RKO (cell line): ENCODE data around the gene FES.
A peak's percentile ranks its signal among the peaks of the same experiment; 100 is the strongest.
"Not testable (repeated sequence)": the region's sequence is repeated elsewhere in the genome, so short reads cannot be mapped to it uniquely, and the experiment has no call there.

ENCODE experiments used
- DNase-seq: peaks from one replicate; pipeline ENCODE4 v3.0.0-alpha.2; 2016; ENCODE audit warnings: low spot score

The FES gene

GRCh38 chr15:90862487-90862886, 21.8 kb upstream of the FES start:
- no peak for DNase-seq

GRCh38 chr15:90862964-90863778, 21.1 kb upstream of the FES start:
- DNase-seq, result no peak

GRCh38 chr15:90863987-90864386, 20.3 kb upstream of the FES start:
- no peak for DNase-seq

- no peak for DNase-seq
These were observed 19.8 kb upstream of the FES start for GRCh38 chr15:90864507-90864906.

GRCh38 chr15:90865702-90866101, 18.6 kb upstream of the FES start:
- DNase-seq, result no peak

GRCh38 chr15:90866161-90866715, 18.1 kb upstream of the FES start:
- no peak for DNase-seq

GRCh38 chr15:90866800-90867199, 17.5 kb upstream of the FES start:
- DNase-seq, result no peak

GRCh38 chr15:90868261-90868689, 16.0 kb upstream of the FES start, which contains the start of gene FURIN:
FURIN (plus strand) TSS chr15:90868588; CDS start chr15:90875741, 7,153 bp downstream.
- no peak for DNase-seq

- no peak for DNase-seq
These were observed 15.2 kb upstream of the FES start for GRCh38 chr15:90869140-90869541.

GRCh38 chr15:90869601-90870353, 14.5 kb upstream of the FES start:
- DNase-seq, result peak; percentile 94

- peak; percentile 55 for DNase-seq
These were observed 13.8 kb upstream of the FES start for GRCh38 chr15:90870354-90871138.

- DNase-seq, result peak; percentile 39
These were observed 13.1 kb upstream of the FES start for GRCh38 chr15:90871139-90871715.

- peak; percentile 50 for DNase-seq
These were observed 12.4 kb upstream of the FES start for GRCh38 chr15:90871716-90872485.

GRCh38 chr15:90872486-90873184, 11.7 kb upstream of the FES start:
- DNase-seq, result peak; percentile 87

GRCh38 chr15:90873488-90873997, 10.8 kb upstream of the FES start:
- no peak for DNase-seq

GRCh38 chr15:90873998-90874605, 10.2 kb upstream of the FES start:
- no peak for DNase-seq

- not testable (repeated sequence) for DNase-seq
These were observed 9.3 kb upstream of the FES start for GRCh38 chr15:90874986-90875385.

GRCh38 chr15:90875549-90875981, 8.7 kb upstream of the FES start:
- no peak for DNase-seq

GRCh38 chr15:90876046-90876445, 8.3 kb upstream of the FES start:
- no peak for DNase-seq
